ENCODE measurements around the gene DNAJC25.

GRCh38 chr9:111588846-111589245 lies 42.3 kb upstream of the DNAJC25 start:
- TF ChIP-seq CTCF (IDR thresholded peaks at IDR 0.05), result no peak
- no peak for TF ChIP-seq POLR2A (IDR thresholded peaks at IDR 0.05)
